Measurements from ENCODE around the gene CDIPT.
A peak's percentile ranks its signal among the peaks of the same experiment; 100 is the strongest.

Gene CDIPT

DNA sequence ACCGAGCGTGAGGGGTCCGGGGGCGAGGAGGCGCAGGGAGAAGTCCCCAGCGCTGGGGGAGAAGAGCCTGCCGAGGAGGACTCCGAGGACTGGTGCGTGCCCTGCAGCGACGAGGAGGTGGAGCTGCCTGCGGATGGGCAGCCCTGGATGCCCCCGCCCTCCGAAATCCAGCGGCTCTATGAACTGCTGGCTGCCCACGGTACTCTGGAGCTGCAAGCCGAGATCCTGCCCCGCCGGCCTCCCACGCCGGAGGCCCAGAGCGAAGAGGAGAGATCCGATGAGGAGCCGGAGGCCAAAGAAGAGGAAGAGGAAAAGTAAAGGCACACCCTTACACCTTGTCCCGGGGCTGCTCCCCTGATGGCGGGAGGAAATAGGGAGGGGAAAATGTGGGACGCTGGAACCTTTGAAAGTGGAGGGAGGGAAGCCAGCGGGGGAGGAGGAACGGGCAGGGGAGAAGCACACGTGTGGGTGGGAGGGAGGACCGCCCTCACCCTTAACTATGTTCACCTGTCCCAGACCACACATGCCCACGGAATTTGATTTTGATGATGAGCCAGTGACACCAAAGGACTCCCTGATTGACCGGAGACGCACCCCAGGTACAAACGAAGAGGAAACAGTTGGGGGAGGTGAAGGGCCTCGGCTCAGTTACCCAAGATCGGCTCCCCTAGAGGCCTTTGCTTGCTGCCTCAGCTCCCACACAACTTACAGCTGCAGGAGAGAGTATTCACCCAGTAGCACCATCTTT lies 46.2 kb downstream of the CDIPT start:
- H3K36me3 Mint-ChIP-seq (ENCODE audit: insufficient read depth), result peaks cover 26% of the 10 kb centered on the region
- peak overlapping the region; percentile 86 for H3K27ac Mint-ChIP-seq (ENCODE audit: low read depth)
- peaks cover 71% of the 10 kb centered on the region for H3K4me1 Mint-ChIP-seq
- DNase-seq (ENCODE audit: low spot score in 2 of 2) (no peak), ATAC-seq (replicated peaks; ENCODE audit: extremely low read depth, poor library complexity, severe bottlenecking) (peak; percentile 21)
- H3K27me3 Mint-ChIP-seq, result no peaks in the 10 kb centered on the region
- peak overlapping the region; percentile 87 for H3K4me3 Mint-ChIP-seq
- H3K9me3 Mint-ChIP-seq, result no peaks in the 10 kb centered on the region

GRCh38 chr16:29815793-29816693 lies 47.0 kb downstream of the CDIPT start, which contains the start of gene PAGR1:
TSS of gene PAGR1 (plus strand) at chr16:29816152. CDS start at chr16:29816526, 374 bp downstream.
- H3K4me3 Mint-ChIP-seq, result peak within 1 kb of the TSS; percentile 87
- peaks cover 28% of the 10 kb centered on the region for H3K36me3 Mint-ChIP-seq (ENCODE audit: insufficient read depth)
- H3K27me3 Mint-ChIP-seq, result no peaks in the 10 kb centered on the region
- DNase-seq (ENCODE audit: low spot score in 2 of 2), result peak; percentile 99
- peak within 1 kb of the TSS; percentile 86 for H3K27ac Mint-ChIP-seq (ENCODE audit: low read depth)
- peaks cover 72% of the 10 kb centered on the region for H3K4me1 Mint-ChIP-seq
- ATAC-seq (replicated peaks; ENCODE audit: extremely low read depth, poor library complexity, severe bottlenecking), result peak; percentile 81
- no peaks in the 10 kb centered on the region for H3K9me3 Mint-ChIP-seq

DNA sequence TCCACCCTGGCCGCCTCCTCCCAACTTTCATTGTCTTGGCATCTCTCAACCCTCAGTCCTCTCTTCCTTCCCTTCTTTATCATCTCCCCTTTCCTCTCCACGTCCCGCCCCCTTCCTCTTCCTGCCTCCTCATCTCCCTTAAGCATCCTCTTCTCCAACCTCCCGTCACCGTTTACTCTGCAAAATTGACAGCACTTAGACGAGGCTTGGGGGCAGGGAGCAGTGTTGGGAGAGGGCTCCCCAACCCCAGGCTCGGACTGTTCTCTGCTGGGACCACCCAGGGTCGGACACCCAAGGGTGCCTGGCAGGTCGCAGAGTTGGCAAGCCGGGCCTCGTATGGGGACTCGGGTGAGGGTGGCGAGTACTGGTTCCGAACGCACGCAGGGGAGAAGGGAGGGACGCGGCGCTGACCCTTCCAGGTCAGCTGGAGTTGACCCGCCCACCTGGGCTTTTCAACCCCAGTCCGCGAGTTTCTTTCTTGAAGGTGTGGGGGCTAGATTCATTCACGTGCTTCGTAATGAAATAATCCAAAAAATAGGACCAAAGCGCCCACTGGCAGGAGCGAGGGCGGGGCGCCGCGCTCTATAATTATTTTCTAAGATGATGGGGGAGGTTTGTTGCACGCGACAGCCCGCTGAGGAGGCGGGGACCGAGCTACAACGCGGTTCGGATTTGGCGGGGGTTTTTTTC lies 47.8 kb downstream of the CDIPT start:
- Mint-ChIP-seq H3K27ac (ENCODE audit: low read depth) (peak overlapping the region; percentile 86), H3K27me3 (no peaks in the 10 kb centered on the region), H3K9me3 (no peaks in the 10 kb centered on the region), H3K4me1 (peaks cover 72% of the 10 kb centered on the region), H3K36me3 (ENCODE audit: insufficient read depth) (peaks cover 24% of the 10 kb centered on the region), H3K4me3 (peak overlapping the region; percentile 87)
- ATAC-seq (replicated peaks; ENCODE audit: extremely low read depth, poor library complexity, severe bottlenecking), result peak; percentile 7
- no peak for DNase-seq (ENCODE audit: low spot score in 2 of 2)

- H3K27ac Mint-ChIP-seq (ENCODE audit: low read depth), result peak overlapping the region; percentile 86
- peaks cover 72% of the 10 kb centered on the region for H3K4me1 Mint-ChIP-seq
- ATAC-seq (replicated peaks; ENCODE audit: extremely low read depth, poor library complexity, severe bottlenecking), result no peak
Observed at GRCh38 chr16:29814592-29814991, 48.4 kb downstream of the CDIPT start.

GRCh38 chr16:29813644-29814562 lies 49.1 kb downstream of the CDIPT start:
- H3K4me1 Mint-ChIP-seq, result peaks cover 69% of the 10 kb centered on the region
- H3K27ac Mint-ChIP-seq (ENCODE audit: low read depth), result peak overlapping the region; percentile 86
- peaks cover 26% of the 10 kb centered on the region for H3K36me3 Mint-ChIP-seq (ENCODE audit: insufficient read depth)
- H3K9me3 Mint-ChIP-seq, result no peaks in the 10 kb centered on the region
- ATAC-seq (replicated peaks; ENCODE audit: extremely low read depth, poor library complexity, severe bottlenecking) (no peak), DNase-seq (ENCODE audit: low spot score in 2 of 2) (no peak)
- no peaks in the 10 kb centered on the region for H3K27me3 Mint-ChIP-seq
- H3K4me3 Mint-ChIP-seq, result peak overlapping the region; percentile 87

More at GRCh38 chr16:29814592-29814991, 48.4 kb downstream of the CDIPT start:
- no peak for DNase-seq (ENCODE audit: low spot score in 2 of 2)
- H3K36me3 Mint-ChIP-seq (ENCODE audit: insufficient read depth), result peaks cover 30% of the 10 kb centered on the region
- peak overlapping the region; percentile 87 for H3K4me3 Mint-ChIP-seq
- H3K9me3 Mint-ChIP-seq, result no peaks in the 10 kb centered on the region
- no peaks in the 10 kb centered on the region for H3K27me3 Mint-ChIP-seq

DNA sequence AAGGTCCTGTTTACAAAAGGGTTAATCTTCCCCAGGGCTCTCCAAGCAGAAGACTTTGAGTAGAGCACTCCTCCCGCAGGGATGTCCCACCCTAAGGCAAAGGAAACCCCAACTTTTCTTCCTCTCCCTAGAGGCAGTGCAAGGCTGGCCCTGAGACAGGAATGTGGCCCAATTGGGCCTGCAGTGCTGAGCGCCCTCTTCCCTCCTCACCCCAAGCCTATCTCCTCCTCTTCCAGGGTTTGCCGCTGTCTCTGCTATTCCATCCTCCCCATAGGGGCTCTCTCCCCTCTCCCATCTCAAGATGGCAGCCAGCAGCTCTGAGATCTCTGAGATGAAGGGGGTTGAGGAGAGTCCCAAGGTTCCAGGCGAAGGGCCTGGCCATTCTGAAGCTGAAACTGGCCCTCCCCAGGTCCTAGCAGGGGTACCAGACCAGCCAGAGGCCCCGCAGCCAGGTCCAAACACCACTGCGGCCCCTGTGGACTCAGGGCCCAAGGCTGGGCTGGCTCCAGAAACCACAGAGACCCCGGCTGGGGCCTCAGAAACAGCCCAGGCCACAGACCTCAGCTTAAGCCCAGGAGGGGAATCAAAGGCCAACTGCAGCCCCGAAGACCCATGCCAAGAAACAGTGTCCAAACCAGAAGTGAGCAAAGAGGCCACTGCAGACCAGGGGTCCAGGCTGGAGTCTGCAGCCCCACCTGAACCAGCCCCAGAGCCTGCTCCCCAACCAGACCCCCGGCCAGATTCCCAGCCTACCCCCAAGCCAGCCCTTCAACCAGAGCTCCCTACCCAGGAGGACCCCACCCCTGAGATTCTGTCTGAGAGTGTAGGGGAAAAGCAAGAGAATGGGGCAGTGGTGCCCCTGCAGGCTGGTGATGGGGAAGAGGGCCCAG lies 50.0 kb downstream of the CDIPT start:
- ATAC-seq (replicated peaks; ENCODE audit: extremely low read depth, poor library complexity, severe bottlenecking) (no peak), DNase-seq (ENCODE audit: low spot score in 2 of 2) (no peak)
- Mint-ChIP-seq H3K36me3 (ENCODE audit: insufficient read depth) (peaks cover 30% of the 10 kb centered on the region), H3K27me3 (no peaks in the 10 kb centered on the region), H3K4me1 (peaks cover 71% of the 10 kb centered on the region), H3K4me3 (peak overlapping the region; percentile 92), H3K27ac (ENCODE audit: low read depth) (peak overlapping the region; percentile 87), H3K9me3 (no peaks in the 10 kb centered on the region)

DNA sequence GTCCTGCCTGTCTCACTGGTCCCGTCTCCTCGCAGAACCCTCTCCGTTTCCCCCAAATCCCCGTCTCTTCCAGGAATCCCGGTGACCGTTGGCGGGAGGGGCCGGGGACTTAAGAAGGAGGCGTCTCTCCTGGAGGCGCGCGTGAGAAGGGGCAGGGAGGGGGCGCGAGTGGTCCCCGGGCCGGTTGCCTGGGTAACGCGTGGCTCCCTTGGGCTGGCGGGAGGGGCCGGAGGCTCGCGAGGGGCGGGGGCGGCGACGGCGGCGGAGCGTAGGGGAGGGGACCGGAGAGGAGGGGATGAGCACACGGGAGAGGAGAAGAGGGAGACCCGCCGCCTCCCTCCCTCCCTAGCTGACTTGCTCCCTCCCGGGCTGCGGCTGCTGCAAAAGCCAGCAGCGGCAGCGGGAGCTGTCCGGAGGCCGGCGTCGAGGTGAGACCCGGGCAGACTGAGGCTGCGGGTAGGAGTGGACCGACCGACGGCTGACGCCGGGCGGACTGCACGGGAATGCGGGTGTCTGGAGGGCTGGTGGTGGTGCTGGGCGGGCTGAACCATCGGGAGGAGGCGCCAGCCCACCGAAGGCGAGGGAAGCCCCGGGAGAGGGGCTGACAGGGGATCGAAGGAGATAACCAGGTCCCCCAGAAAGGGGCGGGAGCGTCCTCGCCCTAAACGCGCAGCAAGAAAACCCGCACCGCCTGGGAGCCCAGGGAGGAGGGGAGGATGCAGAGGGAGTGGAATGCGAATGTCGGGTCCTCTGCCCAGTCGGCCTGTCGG lies 50.9 kb downstream of the CDIPT start, which contains the start of gene PRRT2:
TSS of gene PRRT2 (plus strand) at position 298 of the 770 bp plus-strand sequence. CDS start 862 bp downstream, outside the sequence.
- Mint-ChIP-seq H3K36me3 (ENCODE audit: insufficient read depth) (peaks cover 38% of the 10 kb centered on the region), H3K4me1 (peaks cover 75% of the 10 kb centered on the region), H3K27ac (ENCODE audit: low read depth) (peak within 1 kb of the TSS; percentile 87), H3K9me3 (no peaks in the 10 kb centered on the region), H3K27me3 (no peaks in the 10 kb centered on the region), H3K4me3 (peak within 1 kb of the TSS; percentile 92)
- ATAC-seq (replicated peaks; ENCODE audit: extremely low read depth, poor library complexity, severe bottlenecking) (no peak), DNase-seq (ENCODE audit: low spot score in 2 of 2) (no peak)

- Mint-ChIP-seq H3K4me3 (peak overlapping the region; percentile 92), H3K4me1 (peaks cover 68% of the 10 kb centered on the region), H3K27ac (ENCODE audit: low read depth) (peak overlapping the region; percentile 87), H3K27me3 (no peaks in the 10 kb centered on the region), H3K9me3 (no peaks in the 10 kb centered on the region), H3K36me3 (ENCODE audit: insufficient read depth) (peaks cover 37% of the 10 kb centered on the region)
- ATAC-seq (replicated peaks; ENCODE audit: extremely low read depth, poor library complexity, severe bottlenecking) (no peak), DNase-seq (ENCODE audit: low spot score in 2 of 2) (peak in 1 of 2 donors; percentile 42)
Observed at GRCh38 chr16:29811170-29811895, 51.7 kb downstream of the CDIPT start.

DNA sequence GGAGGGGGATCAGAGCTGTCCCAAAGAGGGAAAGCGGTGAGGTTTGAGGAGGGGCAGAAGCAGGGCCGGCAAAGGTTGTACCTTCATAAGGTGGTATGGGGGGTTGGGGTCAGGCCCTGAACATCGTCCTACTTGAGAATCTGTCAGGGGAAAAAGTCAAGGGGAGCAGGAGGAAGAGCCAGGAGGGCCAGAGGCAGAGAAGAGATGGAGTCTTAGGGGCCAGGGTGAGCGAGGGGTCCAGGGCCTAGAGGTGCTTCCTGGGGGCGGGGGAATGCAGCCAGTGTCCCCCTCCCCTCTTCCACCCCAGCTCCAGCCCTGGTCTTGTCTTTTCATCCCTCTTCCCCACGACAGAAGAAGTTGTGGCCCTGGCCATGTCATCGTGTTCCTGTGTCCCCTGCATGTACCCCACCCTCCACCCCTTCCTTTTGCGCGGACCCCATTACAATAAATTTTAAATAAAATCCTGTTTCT lies 52.3 kb downstream of the CDIPT start:
- Mint-ChIP-seq H3K4me3 (peak overlapping the region; percentile 92), H3K4me1 (peaks cover 63% of the 10 kb centered on the region), H3K9me3 (no peaks in the 10 kb centered on the region), H3K27ac (ENCODE audit: low read depth) (peak overlapping the region; percentile 87), H3K27me3 (no peaks in the 10 kb centered on the region), H3K36me3 (ENCODE audit: insufficient read depth) (peaks cover 34% of the 10 kb centered on the region)
- DNase-seq (ENCODE audit: low spot score in 2 of 2) (no peak), ATAC-seq (replicated peaks; ENCODE audit: extremely low read depth, poor library complexity, severe bottlenecking) (no peak)
